NT2/D1 (cell line): ENCODE measurements around the gene KLF15.

Experiments
- SUZ12 ChIP-seq: IDR thresholded peaks from 2 replicates; pipeline ENCODE4 v1.6.1; 2011; ENCODE audit not compliant: insufficient read length, insufficient read depth; ENCODE audit errors: extremely low read depth
- YY1 ChIP-seq: IDR thresholded peaks from 2 replicates; pipeline ENCODE4 v1.6.1; 2011; ENCODE audit not compliant: insufficient read length, insufficient read depth

DNA sequence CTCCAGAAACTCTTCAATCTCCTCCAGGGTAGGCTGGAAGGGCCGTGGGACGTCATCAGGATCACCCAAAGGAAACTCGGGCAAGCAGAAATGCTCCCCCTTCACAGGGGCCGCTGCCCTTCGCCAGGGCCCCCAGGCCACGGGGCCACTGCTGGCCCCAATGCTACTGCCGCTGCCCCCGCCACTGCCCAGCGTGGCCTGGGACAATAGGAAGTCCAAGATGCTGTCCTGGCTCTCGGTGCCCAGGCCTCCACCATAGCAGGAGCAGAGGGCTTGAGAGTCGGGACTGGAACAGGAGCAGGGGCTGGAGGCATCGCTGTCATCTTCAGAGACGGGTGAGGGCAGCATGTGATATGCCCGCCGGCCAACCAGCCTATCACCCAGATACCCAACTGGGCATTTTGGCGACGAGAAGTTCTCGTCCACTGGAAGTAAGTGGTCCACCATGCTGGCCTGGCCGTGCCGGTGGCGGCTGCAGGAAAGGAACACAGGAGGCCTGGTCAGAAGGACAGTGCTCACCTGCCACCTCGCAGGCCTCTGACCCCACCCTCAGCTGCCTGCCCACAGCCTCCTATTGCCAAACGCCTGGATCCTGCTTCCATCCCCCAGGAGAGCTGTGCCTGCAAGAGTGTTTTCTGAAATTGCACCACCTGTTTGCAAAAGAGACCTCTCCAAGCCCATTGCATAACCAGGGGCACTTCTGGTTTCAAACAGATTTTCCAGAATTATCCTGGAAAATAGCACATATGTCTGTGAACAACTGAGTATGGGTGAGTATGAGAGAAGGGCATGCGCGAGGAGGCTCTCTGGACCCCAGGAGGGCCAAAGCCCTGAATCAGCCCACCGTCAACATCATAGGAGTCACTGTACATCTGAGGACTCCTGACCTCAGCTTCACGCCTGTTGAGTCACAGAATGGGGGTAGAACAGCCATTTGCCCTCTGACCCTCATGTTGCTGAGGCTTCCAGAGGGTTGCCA is 4.4 kb downstream of the KLF15 start:
- TF ChIP-seq YY1 (no peak), SUZ12 (no peak)
